ENCODE data around the gene CFAP251. TPM values are rescaled to one million over a fixed set of nuclear protein-coding genes. Genes with fewer than 3 reads are reported as not detected.

CFAP251 gene
- total and polyA plus RNA-seq, 10 of the 15 experiments (the other 5 are each of a cell fraction or from before 2014, with no cell fraction given) = 0.10 to 0.97 (median 0.64) TPM

DNA sequence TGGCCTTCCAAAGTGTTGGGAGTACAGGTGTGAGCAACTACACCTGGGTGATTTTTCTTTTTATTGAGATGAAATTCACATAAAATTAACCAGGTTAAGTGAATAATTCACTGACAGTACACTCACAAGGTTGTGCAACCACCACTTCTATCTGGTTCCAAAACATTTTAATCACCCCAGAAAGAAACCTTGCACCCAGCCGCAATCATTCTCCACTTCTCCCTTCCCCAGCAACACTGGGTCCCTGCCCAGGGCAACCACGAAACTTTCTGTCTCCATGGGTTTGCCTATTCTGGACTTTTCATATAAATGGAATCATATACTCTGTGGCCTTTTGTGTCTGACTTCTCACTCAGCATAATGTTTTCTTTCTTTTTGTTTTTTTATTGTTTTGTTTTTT, 133.9 kb downstream of the CFAP251 start (continued):
- TF ChIP-seq, protein P1, sequence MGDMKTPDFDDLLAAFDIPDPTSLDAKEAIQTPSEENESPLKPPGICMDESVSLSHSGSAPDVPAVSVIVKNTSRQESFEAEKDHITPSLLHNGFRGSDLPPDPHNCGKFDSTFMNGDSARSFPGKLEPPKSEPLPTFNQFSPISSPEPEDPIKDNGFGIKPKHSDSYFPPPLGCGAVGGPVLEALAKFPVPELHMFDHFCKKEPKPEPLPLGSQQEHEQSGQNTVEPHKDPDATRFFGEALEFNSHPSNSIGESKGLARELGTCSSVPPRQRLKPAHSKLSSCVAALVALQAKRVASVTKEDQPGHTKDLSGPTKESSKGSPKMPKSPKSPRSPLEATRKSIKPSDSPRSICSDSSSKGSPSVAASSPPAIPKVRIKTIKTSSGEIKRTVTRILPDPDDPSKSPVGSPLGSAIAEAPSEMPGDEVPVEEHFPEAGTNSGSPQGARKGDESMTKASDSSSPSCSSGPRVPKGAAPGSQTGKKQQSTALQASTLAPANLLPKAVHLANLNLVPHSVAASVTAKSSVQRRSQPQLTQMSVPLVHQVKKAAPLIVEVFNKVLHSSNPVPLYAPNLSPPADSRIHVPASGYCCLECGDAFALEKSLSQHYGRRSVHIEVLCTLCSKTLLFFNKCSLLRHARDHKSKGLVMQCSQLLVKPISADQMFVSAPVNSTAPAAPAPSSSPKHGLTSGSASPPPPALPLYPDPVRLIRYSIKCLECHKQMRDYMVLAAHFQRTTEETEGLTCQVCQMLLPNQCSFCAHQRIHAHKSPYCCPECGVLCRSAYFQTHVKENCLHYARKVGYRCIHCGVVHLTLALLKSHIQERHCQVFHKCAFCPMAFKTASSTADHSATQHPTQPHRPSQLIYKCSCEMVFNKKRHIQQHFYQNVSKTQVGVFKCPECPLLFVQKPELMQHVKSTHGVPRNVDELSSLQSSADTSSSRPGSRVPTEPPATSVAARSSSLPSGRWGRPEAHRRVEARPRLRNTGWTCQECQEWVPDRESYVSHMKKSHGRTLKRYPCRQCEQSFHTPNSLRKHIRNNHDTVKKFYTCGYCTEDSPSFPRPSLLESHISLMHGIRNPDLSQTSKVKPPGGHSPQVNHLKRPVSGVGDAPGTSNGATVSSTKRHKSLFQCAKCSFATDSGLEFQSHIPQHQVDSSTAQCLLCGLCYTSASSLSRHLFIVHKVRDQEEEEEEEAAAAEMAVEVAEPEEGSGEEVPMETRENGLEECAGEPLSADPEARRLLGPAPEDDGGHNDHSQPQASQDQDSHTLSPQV (IDR thresholded peaks at IDR 0.05) = no peak
- TF ChIP-seq ZNF207 (IDR thresholded peaks at IDR 0.05; ENCODE audit: borderline replicate concordance) = no peak
- TF ChIP-seq, protein P2, sequence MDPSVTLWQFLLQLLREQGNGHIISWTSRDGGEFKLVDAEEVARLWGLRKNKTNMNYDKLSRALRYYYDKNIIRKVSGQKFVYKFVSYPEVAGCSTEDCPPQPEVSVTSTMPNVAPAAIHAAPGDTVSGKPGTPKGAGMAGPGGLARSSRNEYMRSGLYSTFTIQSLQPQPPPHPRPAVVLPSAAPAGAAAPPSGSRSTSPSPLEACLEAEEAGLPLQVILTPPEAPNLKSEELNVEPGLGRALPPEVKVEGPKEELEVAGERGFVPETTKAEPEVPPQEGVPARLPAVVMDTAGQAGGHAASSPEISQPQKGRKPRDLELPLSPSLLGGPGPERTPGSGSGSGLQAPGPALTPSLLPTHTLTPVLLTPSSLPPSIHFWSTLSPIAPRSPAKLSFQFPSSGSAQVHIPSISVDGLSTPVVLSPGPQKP (IDR thresholded peaks at IDR 0.05; ENCODE audit: low read depth, low read length) = no peak

Small RNA genes lying within 50 kb of the gene (small RNA-seq; reads per million reads assigned to genes)
- gene AC069503.3 = not detected
- gene RF00017 = not detected
- gene RNU7-170P = not detected

Other genes starting within 250 kb of the CFAP251 start
Only the 7 nearest of the 8 such genes appear.
- gene TMEM120B, start 205.8 kb upstream of the CFAP251 start, total RNA-seq (2014; rRNA removed) = 5.8 and 6.1 TPM in 2 replicates
- 3.8 and 4.0 TPM in 2 replicates for gene TMEM120B, start 205.8 kb upstream of the CFAP251 start, total RNA-seq (2014; rRNA removed; fragmentation: Illumina TruSeq; extraction: Trizol)
- 9.3 and 10.4 TPM in 2 replicates for gene TMEM120B, start 205.8 kb upstream of the CFAP251 start, total RNA-seq (2021)
- 4.1 and 6.6 TPM in 2 replicates for gene TMEM120B, start 205.8 kb upstream of the CFAP251 start, polyA plus RNA-seq (2011; rRNA removed)
- gene TMEM120B, start 205.8 kb upstream of the CFAP251 start, polyA plus RNA-seq (2014; fragmentation: Illumina TruSeq; extraction: Trizol) = 3.8 and 4.2 TPM in 2 replicates
- gene TMEM120B, start 205.8 kb upstream of the CFAP251 start, polyA plus RNA-seq (2014; fragmentation: Nextera tagmentation; extraction: Ambion mirVana) = 10 to 100 TPM; 11.3 to 26.2 TPM
- gene TMEM120B, start 205.8 kb upstream of the CFAP251 start, polyA plus RNA-seq (2014; rRNA removed) = 11.4 and 13.7 TPM in 2 replicates
- 10 to 100 TPM in 1 of 2 experiments, 1 to 10 TPM in 1; 8.3 to 10.1 TPM for gene TMEM120B, start 205.8 kb upstream of the CFAP251 start, polyA plus RNA-seq (2016; fragmentation: Nextera tagmentation; extraction: Ambion mirVana)
- 58.0 and 58.8 TPM in 2 replicates for gene RHOF, start 124.9 kb upstream of the CFAP251 start, total RNA-seq (2014; rRNA removed)
- 32.8 and 32.9 TPM in 2 replicates for gene RHOF, start 124.9 kb upstream of the CFAP251 start, total RNA-seq (2014; rRNA removed; fragmentation: Illumina TruSeq; extraction: Trizol)
- 72.8 and 78.7 TPM in 2 replicates for gene RHOF, start 124.9 kb upstream of the CFAP251 start, total RNA-seq (2021)
- 25.4 and 40.8 TPM in 2 replicates for gene RHOF, start 124.9 kb upstream of the CFAP251 start, polyA plus RNA-seq (2011; rRNA removed)
- gene RHOF, start 124.9 kb upstream of the CFAP251 start, polyA plus RNA-seq (2014; fragmentation: Illumina TruSeq; extraction: Trizol) = 28.5 and 36.5 TPM in 2 replicates
- 1 to 10 TPM; 6.1 to 6.4 TPM for gene RHOF, start 124.9 kb upstream of the CFAP251 start, polyA plus RNA-seq (2014; fragmentation: Nextera tagmentation; extraction: Ambion mirVana)
- 66.1 and 75.8 TPM in 2 replicates for gene RHOF, start 124.9 kb upstream of the CFAP251 start, polyA plus RNA-seq (2014; rRNA removed)
- gene RHOF, start 124.9 kb upstream of the CFAP251 start, polyA plus RNA-seq (2016; fragmentation: Nextera tagmentation; extraction: Ambion mirVana) = 10 to 100 TPM; 38.9 to 40.5 TPM
- gene SETD1B, start 114.6 kb upstream of the CFAP251 start, total RNA-seq (2014; rRNA removed) = 1.8 and 2.1 TPM in 2 replicates
- gene SETD1B, start 114.6 kb upstream of the CFAP251 start, total RNA-seq (2014; rRNA removed; fragmentation: Illumina TruSeq; extraction: Trizol) = 1.3 TPM in 2 replicates
- 15.5 and 17.3 TPM in 2 replicates for gene SETD1B, start 114.6 kb upstream of the CFAP251 start, total RNA-seq (2021)
- gene SETD1B, start 114.6 kb upstream of the CFAP251 start, polyA plus RNA-seq (2011; rRNA removed) = 0.27 and 0.50 TPM in 2 replicates
- gene SETD1B, start 114.6 kb upstream of the CFAP251 start, polyA plus RNA-seq (2014; fragmentation: Illumina TruSeq; extraction: Trizol) = 1.7 and 3.6 TPM in 2 replicates
- 1 to 10 TPM in 1 of 2 experiments, under 1 TPM in 1; 0.53 to 1.7 TPM for gene SETD1B, start 114.6 kb upstream of the CFAP251 start, polyA plus RNA-seq (2014; fragmentation: Nextera tagmentation; extraction: Ambion mirVana)
- gene SETD1B, start 114.6 kb upstream of the CFAP251 start, polyA plus RNA-seq (2014; rRNA removed) = 4.9 and 7.5 TPM in 2 replicates
- gene SETD1B, start 114.6 kb upstream of the CFAP251 start, polyA plus RNA-seq (2016; fragmentation: Nextera tagmentation; extraction: Ambion mirVana) = 1 to 10 TPM; 1.2 to 1.5 TPM
- not detected in 2 replicates for gene HPD, start 59.7 kb upstream of the CFAP251 start, total RNA-seq (2014; rRNA removed)
- not detected in 2 replicates for gene HPD, start 59.7 kb upstream of the CFAP251 start, total RNA-seq (2014; rRNA removed; fragmentation: Illumina TruSeq; extraction: Trizol)
- gene HPD, start 59.7 kb upstream of the CFAP251 start, total RNA-seq (2021) = 0.13 and 0.28 TPM in 2 replicates
- gene HPD, start 59.7 kb upstream of the CFAP251 start, polyA plus RNA-seq (2011; rRNA removed) = not detected in 2 replicates
- not detected in 2 replicates for gene HPD, start 59.7 kb upstream of the CFAP251 start, polyA plus RNA-seq (2014; fragmentation: Illumina TruSeq; extraction: Trizol)
- gene HPD, start 59.7 kb upstream of the CFAP251 start, polyA plus RNA-seq (2014; fragmentation: Nextera tagmentation; extraction: Ambion mirVana) = under 1 TPM in 1 of 2 experiments, not detected in 1; 0.04 TPM
- 0.15 and 0.69 TPM in 2 replicates for gene HPD, start 59.7 kb upstream of the CFAP251 start, polyA plus RNA-seq (2014; rRNA removed)
- gene HPD, start 59.7 kb upstream of the CFAP251 start, polyA plus RNA-seq (2016; fragmentation: Nextera tagmentation; extraction: Ambion mirVana) = not detected
- 80.8 and 110 TPM in 2 replicates for gene PSMD9, start 29.8 kb upstream of the CFAP251 start, total RNA-seq (2014; rRNA removed)
- 32.4 and 39.3 TPM in 2 replicates for gene PSMD9, start 29.8 kb upstream of the CFAP251 start, total RNA-seq (2014; rRNA removed; fragmentation: Illumina TruSeq; extraction: Trizol)
- 51.1 and 70.0 TPM in 2 replicates for gene PSMD9, start 29.8 kb upstream of the CFAP251 start, total RNA-seq (2021)
- 38.2 and 46.3 TPM in 2 replicates for gene PSMD9, start 29.8 kb upstream of the CFAP251 start, polyA plus RNA-seq (2011; rRNA removed)
- gene PSMD9, start 29.8 kb upstream of the CFAP251 start, polyA plus RNA-seq (2014; fragmentation: Illumina TruSeq; extraction: Trizol) = 13.0 and 26.1 TPM in 2 replicates
- 10 to 100 TPM; 14.6 to 33.7 TPM for gene PSMD9, start 29.8 kb upstream of the CFAP251 start, polyA plus RNA-seq (2014; fragmentation: Nextera tagmentation; extraction: Ambion mirVana)
- 82.8 and 114 TPM in 2 replicates for gene PSMD9, start 29.8 kb upstream of the CFAP251 start, polyA plus RNA-seq (2014; rRNA removed)
- 100 to 1,000 TPM; 132 to 152 TPM for gene PSMD9, start 29.8 kb upstream of the CFAP251 start, polyA plus RNA-seq (2016; fragmentation: Nextera tagmentation; extraction: Ambion mirVana)
- 12.4 and 14.1 TPM in 2 replicates for gene BCL7A, start 103.3 kb downstream of the CFAP251 start, total RNA-seq (2014; rRNA removed)
- 8.8 and 9.6 TPM in 2 replicates for gene BCL7A, start 103.3 kb downstream of the CFAP251 start, total RNA-seq (2014; rRNA removed; fragmentation: Illumina TruSeq; extraction: Trizol)
- 13.8 and 17.2 TPM in 2 replicates for gene BCL7A, start 103.3 kb downstream of the CFAP251 start, total RNA-seq (2021)
- 1.3 TPM in 2 replicates for gene BCL7A, start 103.3 kb downstream of the CFAP251 start, polyA plus RNA-seq (2011; rRNA removed)
- 9.4 and 11.8 TPM in 2 replicates for gene BCL7A, start 103.3 kb downstream of the CFAP251 start, polyA plus RNA-seq (2014; fragmentation: Illumina TruSeq; extraction: Trizol)
- gene BCL7A, start 103.3 kb downstream of the CFAP251 start, polyA plus RNA-seq (2014; fragmentation: Nextera tagmentation; extraction: Ambion mirVana) = under 1 TPM; 0.37 to 0.69 TPM
- gene BCL7A, start 103.3 kb downstream of the CFAP251 start, polyA plus RNA-seq (2014; rRNA removed) = 13.7 and 14.6 TPM in 2 replicates
- 10 to 100 TPM; 11.6 to 11.9 TPM for gene BCL7A, start 103.3 kb downstream of the CFAP251 start, polyA plus RNA-seq (2016; fragmentation: Nextera tagmentation; extraction: Ambion mirVana)
- gene MLXIP, start 160.2 kb downstream of the CFAP251 start, total RNA-seq (2014; rRNA removed) = 5.4 and 7.9 TPM in 2 replicates
- gene MLXIP, start 160.2 kb downstream of the CFAP251 start, total RNA-seq (2014; rRNA removed; fragmentation: Illumina TruSeq; extraction: Trizol) = 8.9 and 9.7 TPM in 2 replicates
- 23.7 and 24.9 TPM in 2 replicates for gene MLXIP, start 160.2 kb downstream of the CFAP251 start, total RNA-seq (2021)
- gene MLXIP, start 160.2 kb downstream of the CFAP251 start, polyA plus RNA-seq (2011; rRNA removed) = 1.0 and 1.9 TPM in 2 replicates
- gene MLXIP, start 160.2 kb downstream of the CFAP251 start, polyA plus RNA-seq (2014; fragmentation: Illumina TruSeq; extraction: Trizol) = 7.5 and 12.1 TPM in 2 replicates
- 1 to 10 TPM; 1.1 to 1.2 TPM for gene MLXIP, start 160.2 kb downstream of the CFAP251 start, polyA plus RNA-seq (2014; fragmentation: Nextera tagmentation; extraction: Ambion mirVana)
- gene MLXIP, start 160.2 kb downstream of the CFAP251 start, polyA plus RNA-seq (2014; rRNA removed) = 12.5 and 15.1 TPM in 2 replicates
- 1 to 10 TPM; 4.7 to 6.2 TPM for gene MLXIP, start 160.2 kb downstream of the CFAP251 start, polyA plus RNA-seq (2016; fragmentation: Nextera tagmentation; extraction: Ambion mirVana)

Measured in GM12878 (cell line).